ENCODE results near the gene NPEPPS. TPM values are rescaled to one million over a fixed set of nuclear protein-coding genes. Genes with fewer than 3 reads are reported as not detected.
"Not testable (repeated sequence)": the region's sequence is repeated elsewhere in the genome, so short reads cannot be mapped to it uniquely, and the experiment has no call there.

NPEPPS gene
- polyA plus RNA-seq, 1 of the 3 experiments (the other 2 are of a cell fraction): 73.2 TPM

- CTCF ChIA-PET: interaction anchor here (0.6 to 3.1 kb wide), 5 partner anchors 104 to 700 kb away, joined by 3 to 37 read pairs (median 7); no protein-coding TSS in a partner anchor
- H3K4me2 ChIP-seq; H3K27me3 ChIP-seq (ENCODE audit: insufficient read depth); H4K20me1 ChIP-seq (ENCODE audit: insufficient read depth); H3K9me3 ChIP-seq; H2AFZ ChIP-seq (ENCODE audit: low read depth); H3K27ac ChIP-seq (ENCODE audit: low read depth in 2 of 2, low read length in 1 of 2); H3K36me3 ChIP-seq (replicated peaks in 1 of 2; ENCODE audit: control insufficient read depth in 1 of 2, insufficient read depth in 2 of 2, low read length in 1 of 2); POLR2A ChIA-PET; H3K9ac ChIP-seq; H3K9me2 ChIP-seq; H3K79me2 ChIP-seq (ENCODE audit: insufficient read depth); H3K4me3 ChIP-seq (ENCODE audit: low read depth in 2 of 2, low read length in 1 of 2): not testable (repeated sequence)
- WGBS (ENCODE audit: low lambda C conversion rate): 55% methylated on average over 4 of the region's 4 CpGs
- Histone ChIP-seq H3K4me1 (ENCODE audit: control insufficient read depth in 1 of 2, insufficient read depth in 2 of 2, low read depth in 1 of 2, low read length in 1 of 2) (peaks cover 5 to 11% of the 10 kb centered on the region in 2 experiments; a peak in 2 of 4 replicates), H3F3A (replicated peaks; ENCODE audit: insufficient read depth) (peaks cover 18% of the 10 kb centered on the region)
- TF ChIP-seq CTCF (IDR thresholded peaks at IDR 0.05) (peak; percentile 66), SMC3 (IDR thresholded peaks at IDR 0.05; ENCODE audit: low read depth, low read length) (peak; percentile 37), RAD21 (IDR thresholded peaks at IDR 0.05; ENCODE audit: low read length) (peak; percentile 58)
- DNase-seq: peak; percentile 18
Observed at GRCh38 chr17:47500620-47501019, 30.3 kb upstream of the NPEPPS start.

DNA sequence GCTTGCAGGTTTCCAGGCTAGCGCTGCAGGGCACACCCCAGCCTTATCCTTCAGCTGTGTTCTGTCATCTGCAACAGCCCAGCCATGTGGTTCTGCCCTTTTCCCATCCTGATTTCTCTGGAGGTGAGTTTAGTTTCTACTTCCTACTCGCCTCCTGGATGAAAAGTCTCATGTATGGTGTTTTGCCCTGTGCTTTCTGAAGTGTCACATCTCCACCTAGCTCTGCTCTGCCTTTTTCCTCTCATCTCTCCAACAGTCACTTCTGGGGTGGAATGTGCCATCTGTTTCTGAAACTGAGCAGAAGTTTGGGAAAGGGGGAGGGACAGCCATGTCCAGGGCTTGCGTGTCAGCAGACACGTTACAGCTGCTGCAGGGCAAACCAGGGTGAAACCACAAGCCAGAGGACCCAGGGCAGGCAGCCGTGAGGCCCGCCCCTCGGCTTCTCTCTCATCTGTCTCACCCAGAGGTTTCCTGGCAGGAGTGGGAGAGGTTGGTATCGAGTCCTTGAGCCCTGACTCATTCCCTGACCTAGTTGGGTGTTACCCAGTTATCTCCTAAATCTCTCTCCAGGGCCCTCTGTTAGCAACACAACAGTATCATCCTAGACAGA lies 28.7 kb upstream of the NPEPPS start:
- peak; percentile 44 for DNase-seq
- CTCF ChIA-PET: interaction anchor here (1.2 to 3.1 kb wide), 3 partner anchors 104 to 122 kb away, joined by 3 to 37 read pairs (median 6); no protein-coding TSS in a partner anchor
- H4K20me1 ChIP-seq (ENCODE audit: insufficient read depth); H3K36me3 ChIP-seq (replicated peaks in 1 of 2; ENCODE audit: control insufficient read depth in 1 of 2, insufficient read depth in 2 of 2, low read length in 1 of 2); H3K9me2 ChIP-seq; H3K27me3 ChIP-seq (ENCODE audit: insufficient read depth); H2AFZ ChIP-seq (ENCODE audit: low read depth); POLR2A ChIA-PET; H3K79me2 ChIP-seq (ENCODE audit: insufficient read depth); H3K9me3 ChIP-seq; H3K4me3 ChIP-seq (ENCODE audit: low read depth in 2 of 2, low read length in 1 of 2): not testable (repeated sequence)
- WGBS (ENCODE audit: low lambda C conversion rate): 43% methylated on average over 3 of the region's 8 CpGs
- Histone ChIP-seq H3K27ac (ENCODE audit: low read depth in 2 of 2, low read length in 1 of 2) (peak overlapping the region; percentile 82 to 84; a peak in 3 of 4 replicates), H3F3A (replicated peaks; ENCODE audit: insufficient read depth) (peaks cover 18% of the 10 kb centered on the region), H3K4me1 (ENCODE audit: control insufficient read depth in 1 of 2, insufficient read depth in 2 of 2, low read depth in 1 of 2, low read length in 1 of 2) (peaks cover 5 to 11% of the 10 kb centered on the region in 2 experiments; a peak in 2 of 4 replicates), H3K4me2 (peak overlapping the region; percentile 75), H3K9ac (peak overlapping the region; percentile 53; the same call in 1 of the 2 replicates)
- TF ChIP-seq, protein P1, sequence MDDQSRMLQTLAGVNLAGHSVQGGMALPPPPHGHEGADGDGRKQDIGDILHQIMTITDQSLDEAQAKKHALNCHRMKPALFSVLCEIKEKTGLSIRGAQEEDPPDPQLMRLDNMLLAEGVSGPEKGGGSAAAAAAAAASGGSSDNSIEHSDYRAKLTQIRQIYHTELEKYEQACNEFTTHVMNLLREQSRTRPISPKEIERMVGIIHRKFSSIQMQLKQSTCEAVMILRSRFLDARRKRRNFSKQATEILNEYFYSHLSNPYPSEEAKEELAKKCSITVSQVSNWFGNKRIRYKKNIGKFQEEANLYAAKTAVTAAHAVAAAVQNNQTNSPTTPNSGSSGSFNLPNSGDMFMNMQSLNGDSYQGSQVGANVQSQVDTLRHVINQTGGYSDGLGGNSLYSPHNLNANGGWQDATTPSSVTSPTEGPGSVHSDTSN (IDR thresholded peaks at IDR 0.05): 0 out of 2 replicates have a peak, but pooled peaks have one; percentile 16
- TF ChIP-seq JUND (IDR thresholded peaks at IDR 0.05) (peak; percentile 30; the same call in 1 of the 2 replicates), RXRA (IDR thresholded peaks at IDR 0.05; ENCODE audit: borderline replicate concordance, low read depth) (peak; percentile 62; the same call in 1 of the 2 replicates), MXI1 (IDR thresholded peaks at IDR 0.05; ENCODE audit: low read depth, low read length) (peak; percentile 76; the same call in 1 of the 2 replicates), FOSL2 (IDR thresholded peaks at IDR 0.05; ENCODE audit: borderline replicate concordance, low read depth) (0 out of 2 replicates have a peak, but pooled peaks have one; percentile 30), NFIC (IDR thresholded peaks at IDR 0.05; ENCODE audit: borderline replicate concordance) (peak; percentile 40; the same call in 1 of the 2 replicates), TCF12 (IDR thresholded peaks at IDR 0.05) (peak; percentile 70)

DNA sequence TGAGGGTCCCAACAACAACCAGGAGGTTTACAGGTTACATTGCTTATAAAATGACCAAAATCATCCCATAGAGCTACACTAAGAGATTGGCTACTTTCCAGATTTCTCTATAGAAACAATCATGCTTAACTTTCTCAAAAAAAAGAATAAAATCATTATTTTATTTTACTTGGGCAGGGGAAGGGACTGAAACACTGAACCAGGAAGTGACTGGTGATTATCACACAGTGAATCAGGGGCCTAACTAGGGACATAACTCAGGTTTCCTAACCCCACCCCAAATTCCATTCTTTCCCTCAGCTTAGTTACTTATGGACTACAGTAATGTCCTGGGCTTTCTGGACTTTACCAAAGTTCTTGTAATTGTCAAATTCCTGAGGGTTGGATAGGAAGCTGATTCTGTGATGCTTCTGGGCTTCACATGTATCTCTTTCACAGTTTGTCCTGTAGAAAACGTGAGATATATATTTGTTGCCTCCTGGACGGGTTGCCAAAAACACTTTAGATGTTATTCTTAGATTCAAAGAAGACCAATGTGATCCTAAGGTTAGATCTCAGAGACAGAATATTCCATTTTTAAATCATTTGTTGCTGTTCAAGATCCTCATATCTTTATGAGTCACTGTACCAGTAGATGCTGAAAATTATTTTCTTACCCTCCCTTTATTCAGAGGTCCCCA lies 28.0 kb upstream of the NPEPPS start:
- Histone ChIP-seq H3K4me1 (ENCODE audit: control insufficient read depth in 1 of 2, insufficient read depth in 2 of 2, low read depth in 1 of 2, low read length in 1 of 2) (peaks cover 5 to 11% of the 10 kb centered on the region in 2 experiments; a peak in 2 of 4 replicates), H3K9ac (peak overlapping the region; percentile 53; the same call in 1 of the 2 replicates), H3F3A (replicated peaks; ENCODE audit: insufficient read depth) (peaks cover 18% of the 10 kb centered on the region), H3K27ac (ENCODE audit: low read depth in 2 of 2, low read length in 1 of 2) (peak overlapping the region; percentile 82 to 84), H3K4me2 (peak overlapping the region; percentile 75)
- H3K36me3 ChIP-seq (replicated peaks in 1 of 2; ENCODE audit: control insufficient read depth in 1 of 2, insufficient read depth in 2 of 2, low read length in 1 of 2); H3K9me2 ChIP-seq; H3K27me3 ChIP-seq (ENCODE audit: insufficient read depth); H2AFZ ChIP-seq (ENCODE audit: low read depth); H3K79me2 ChIP-seq (ENCODE audit: insufficient read depth); DNase-seq; POLR2A ChIA-PET; H3K9me3 ChIP-seq; H4K20me1 ChIP-seq (ENCODE audit: insufficient read depth); H3K4me3 ChIP-seq (ENCODE audit: low read depth in 2 of 2, low read length in 1 of 2): not testable (repeated sequence)
- CTCF ChIA-PET: interaction anchor here (1.2 to 1.7 kb wide), 2 partner anchors 104 to 113 kb away, joined by 3 to 9 read pairs; no protein-coding TSS in a partner anchor
- 29% methylated on average over 2 of the region's 2 CpGs for WGBS (ENCODE audit: low lambda C conversion rate)

DNA sequence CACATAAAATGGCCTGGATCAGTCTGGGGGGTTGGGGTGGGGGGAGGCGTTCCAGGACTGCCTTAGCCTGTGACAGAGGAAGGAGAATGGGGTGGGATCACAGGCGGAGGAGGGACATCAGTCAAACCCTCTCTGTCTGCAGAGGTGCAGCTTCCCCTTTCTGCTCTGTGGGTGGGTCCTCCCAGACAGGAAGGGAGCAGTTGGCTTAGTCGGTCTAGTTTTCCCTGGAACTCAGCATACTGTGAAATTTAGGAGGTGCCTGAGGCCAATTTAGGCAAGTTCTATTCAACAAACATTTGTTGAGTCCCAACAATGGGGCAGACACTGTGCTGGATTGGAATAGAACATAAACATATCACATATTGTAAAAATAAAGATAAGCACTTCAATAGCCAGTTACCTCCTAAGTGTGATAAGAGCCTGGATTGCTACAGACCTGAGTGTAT lies 19.2 kb upstream of the NPEPPS start:
- H3K9me3 ChIP-seq; H3K9me2 ChIP-seq; H3K4me3 ChIP-seq (ENCODE audit: low read depth in 2 of 2, low read length in 1 of 2); H3K79me2 ChIP-seq (ENCODE audit: insufficient read depth); H3K4me2 ChIP-seq; H3K36me3 ChIP-seq (replicated peaks in 1 of 2; ENCODE audit: control insufficient read depth in 1 of 2, insufficient read depth in 2 of 2, low read length in 1 of 2); H3K27me3 ChIP-seq (ENCODE audit: insufficient read depth); H3F3A ChIP-seq (replicated peaks; ENCODE audit: insufficient read depth); H3K27ac ChIP-seq (ENCODE audit: low read depth in 2 of 2, low read length in 1 of 2); POLR2A ChIA-PET; H3K9ac ChIP-seq; CTCF ChIA-PET; H3K4me1 ChIP-seq (ENCODE audit: control insufficient read depth in 1 of 2, insufficient read depth in 2 of 2, low read depth in 1 of 2, low read length in 1 of 2); DNase-seq; H4K20me1 ChIP-seq (ENCODE audit: insufficient read depth): not testable (repeated sequence)
- 45% methylated on average over 3 of the region's 3 CpGs for WGBS (ENCODE audit: low lambda C conversion rate)
- peak overlapping the region; percentile 1; the same call in 1 of the 2 replicates for H2AFZ ChIP-seq (ENCODE audit: low read depth)

All from SK-N-SH (cell line).